ENCODE measurements around the gene MARVELD1.
"Not testable (repeated sequence)": the region's sequence is repeated elsewhere in the genome, so short reads cannot be mapped to it uniquely, and the experiment has no call there.

MARVELD1 gene

GRCh38 chr10:97673736-97674525 is 39.6 kb upstream of the MARVELD1 start:
- TF ChIP-seq MYC (IDR thresholded peaks at IDR 0.05; ENCODE audit: low read depth, low read length), result no peak; the same call in 1 of the 2 replicates
- TF ChIP-seq CTCF (IDR thresholded peaks at IDR 0.05; ENCODE audit: low read depth, low read length), result no peak
- no peak for TF ChIP-seq POLR2A (IDR thresholded peaks at IDR 0.05; ENCODE audit: extremely low read depth, insufficient read length)
- no peak for TF ChIP-seq MAX (IDR thresholded peaks at IDR 0.05; ENCODE audit: low read depth, low read length)
- peak; percentile 82 for DNase-seq (ENCODE audit: low read depth)

GRCh38 chr10:97675222-97675621 is 38.3 kb upstream of the MARVELD1 start:
- no peak for TF ChIP-seq MYC (IDR thresholded peaks at IDR 0.05; ENCODE audit: low read depth, low read length)
- TF ChIP-seq MAX (IDR thresholded peaks at IDR 0.05; ENCODE audit: low read depth, low read length), result no peak
- no peak for DNase-seq (ENCODE audit: low read depth)
- no peak overlapping the region for H3K4me3 ChIP-seq (ENCODE audit: low read depth, low read length)

More at GRCh38 chr10:97673736-97674525, 39.6 kb upstream of the MARVELD1 start:
- no peak overlapping the region for H3K4me3 ChIP-seq (ENCODE audit: low read depth, low read length)

GRCh38 chr10:97676770-97677581 is 36.6 kb upstream of the MARVELD1 start:
- TF ChIP-seq CTCF (IDR thresholded peaks at IDR 0.05; ENCODE audit: low read depth, low read length) (peak; percentile 88), POLR2A (IDR thresholded peaks at IDR 0.05; ENCODE audit: extremely low read depth, insufficient read length) (no peak)
- H3K4me3 ChIP-seq (ENCODE audit: low read depth, low read length), result no peak overlapping the region
- peak; percentile 74 for DNase-seq (ENCODE audit: low read depth)

- no peak overlapping the region for H3K4me3 ChIP-seq (ENCODE audit: low read depth, low read length)
- no peak for DNase-seq (ENCODE audit: low read depth)
- TF ChIP-seq CTCF (IDR thresholded peaks at IDR 0.05; ENCODE audit: low read depth, low read length) (no peak), MAX (IDR thresholded peaks at IDR 0.05; ENCODE audit: low read depth, low read length) (no peak), POLR2A (IDR thresholded peaks at IDR 0.05; ENCODE audit: extremely low read depth, insufficient read length) (no peak), MYC (IDR thresholded peaks at IDR 0.05; ENCODE audit: low read depth, low read length) (no peak)
Observed at GRCh38 chr10:97679594-97679993, 33.9 kb upstream of the MARVELD1 start.

GRCh38 chr10:97682042-97682441 is 31.5 kb upstream of the MARVELD1 start:
- no peak for DNase-seq (ENCODE audit: low read depth)
- TF ChIP-seq POLR2A (IDR thresholded peaks at IDR 0.05; ENCODE audit: extremely low read depth, insufficient read length), result no peak
- no peak for TF ChIP-seq MAX (IDR thresholded peaks at IDR 0.05; ENCODE audit: low read depth, low read length)
- TF ChIP-seq MYC (IDR thresholded peaks at IDR 0.05; ENCODE audit: low read depth, low read length), result no peak
- H3K4me3 ChIP-seq (ENCODE audit: low read depth, low read length), result no peak overlapping the region

GRCh38 chr10:97683556-97684367 is 29.8 kb upstream of the MARVELD1 start:
- no peak for TF ChIP-seq MYC (IDR thresholded peaks at IDR 0.05; ENCODE audit: low read depth, low read length)
- TF ChIP-seq POLR2A (IDR thresholded peaks at IDR 0.05; ENCODE audit: extremely low read depth, insufficient read length), result no peak
- no peak for TF ChIP-seq CTCF (IDR thresholded peaks at IDR 0.05; ENCODE audit: low read depth, low read length)
- TF ChIP-seq MAX (IDR thresholded peaks at IDR 0.05; ENCODE audit: low read depth, low read length), result no peak
- peak; percentile 58 for DNase-seq (ENCODE audit: low read depth)
- no peak overlapping the region for H3K4me3 ChIP-seq (ENCODE audit: low read depth, low read length)

GRCh38 chr10:97684368-97684713 is 29.2 kb upstream of the MARVELD1 start:
- DNase-seq (ENCODE audit: low read depth); H3K4me3 ChIP-seq (ENCODE audit: low read depth, low read length): not testable (repeated sequence)

Measured in NB4 (cell line).